ENCODE results near the gene OR4C16.

DNA sequence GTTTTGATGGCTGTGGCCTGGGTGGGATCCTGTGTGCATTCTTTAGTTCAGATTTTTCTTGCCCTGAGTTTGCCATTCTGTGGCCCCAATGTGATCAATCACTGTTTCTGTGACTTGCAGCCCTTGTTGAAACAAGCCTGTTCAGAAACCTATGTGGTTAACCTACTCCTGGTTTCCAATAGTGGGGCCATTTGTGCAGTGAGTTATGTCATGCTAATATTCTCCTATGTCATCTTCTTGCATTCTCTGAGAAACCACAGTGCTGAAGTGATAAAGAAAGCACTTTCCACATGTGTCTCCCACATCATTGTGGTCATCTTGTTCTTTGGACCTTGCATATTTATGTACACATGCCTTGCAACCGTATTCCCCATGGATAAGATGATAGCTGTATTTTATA, 620 bp downstream of the OR4C16 start:
- TF ChIP-seq, protein P1, sequence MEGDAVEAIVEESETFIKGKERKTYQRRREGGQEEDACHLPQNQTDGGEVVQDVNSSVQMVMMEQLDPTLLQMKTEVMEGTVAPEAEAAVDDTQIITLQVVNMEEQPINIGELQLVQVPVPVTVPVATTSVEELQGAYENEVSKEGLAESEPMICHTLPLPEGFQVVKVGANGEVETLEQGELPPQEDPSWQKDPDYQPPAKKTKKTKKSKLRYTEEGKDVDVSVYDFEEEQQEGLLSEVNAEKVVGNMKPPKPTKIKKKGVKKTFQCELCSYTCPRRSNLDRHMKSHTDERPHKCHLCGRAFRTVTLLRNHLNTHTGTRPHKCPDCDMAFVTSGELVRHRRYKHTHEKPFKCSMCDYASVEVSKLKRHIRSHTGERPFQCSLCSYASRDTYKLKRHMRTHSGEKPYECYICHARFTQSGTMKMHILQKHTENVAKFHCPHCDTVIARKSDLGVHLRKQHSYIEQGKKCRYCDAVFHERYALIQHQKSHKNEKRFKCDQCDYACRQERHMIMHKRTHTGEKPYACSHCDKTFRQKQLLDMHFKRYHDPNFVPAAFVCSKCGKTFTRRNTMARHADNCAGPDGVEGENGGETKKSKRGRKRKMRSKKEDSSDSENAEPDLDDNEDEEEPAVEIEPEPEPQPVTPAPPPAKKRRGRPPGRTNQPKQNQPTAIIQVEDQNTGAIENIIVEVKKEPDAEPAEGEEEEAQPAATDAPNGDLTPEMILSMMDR (IDR thresholded peaks at IDR 0.05): no peak
- TF ChIP-seq POLR2A (IDR thresholded peaks at IDR 0.05): no peak
